Sciatic nerve (tissue), 2 donors: ENCODE data around the gene TMEM87B. TPM values are rescaled to one million over a fixed set of nuclear protein-coding genes. Genes with fewer than 3 reads are reported as not detected.

Experiments used
- ATAC-seq: fragments of 200-7000 bp; cut with Tn5 transposase; one replicate; pipeline ENCODE4 v1.9.1; 2020; ENCODE audit warnings: mild to moderate bottlenecking, moderate library complexity
- DNase-seq: peaks from one replicate; pipeline ENCODE4 v3.0.0-alpha.2; 2020; ENCODE audit warnings: low spot score
- intact Hi-C: fragments of 100-400 bp; cut with DNase I; formaldehyde crosslinking; loops from one replicate; pipeline ENCODE4 v1.14.2; 2022
- total RNA-seq: library from RNA; stranded (reverse); fragmentation: NEBNext Ultra II Directional; extraction: Animal tissue kit (Norgen Biotek cat#: 25700); gene quantifications from one replicate; pipeline ENCODE4 v1.2.1, GENCODE V29; 2021
- donor health status: DM: no; HTN: no; CAD: no.
- donor health status: DM: no; HTN: no; CAD: no.

Gene TMEM87B, protein sequence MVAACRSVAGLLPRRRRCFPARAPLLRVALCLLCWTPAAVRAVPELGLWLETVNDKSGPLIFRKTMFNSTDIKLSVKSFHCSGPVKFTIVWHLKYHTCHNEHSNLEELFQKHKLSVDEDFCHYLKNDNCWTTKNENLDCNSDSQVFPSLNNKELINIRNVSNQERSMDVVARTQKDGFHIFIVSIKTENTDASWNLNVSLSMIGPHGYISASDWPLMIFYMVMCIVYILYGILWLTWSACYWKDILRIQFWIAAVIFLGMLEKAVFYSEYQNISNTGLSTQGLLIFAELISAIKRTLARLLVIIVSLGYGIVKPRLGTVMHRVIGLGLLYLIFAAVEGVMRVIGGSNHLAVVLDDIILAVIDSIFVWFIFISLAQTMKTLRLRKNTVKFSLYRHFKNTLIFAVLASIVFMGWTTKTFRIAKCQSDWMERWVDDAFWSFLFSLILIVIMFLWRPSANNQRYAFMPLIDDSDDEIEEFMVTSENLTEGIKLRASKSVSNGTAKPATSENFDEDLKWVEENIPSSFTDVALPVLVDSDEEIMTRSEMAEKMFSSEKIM
- total RNA-seq: 21.4 TPM

DNA sequence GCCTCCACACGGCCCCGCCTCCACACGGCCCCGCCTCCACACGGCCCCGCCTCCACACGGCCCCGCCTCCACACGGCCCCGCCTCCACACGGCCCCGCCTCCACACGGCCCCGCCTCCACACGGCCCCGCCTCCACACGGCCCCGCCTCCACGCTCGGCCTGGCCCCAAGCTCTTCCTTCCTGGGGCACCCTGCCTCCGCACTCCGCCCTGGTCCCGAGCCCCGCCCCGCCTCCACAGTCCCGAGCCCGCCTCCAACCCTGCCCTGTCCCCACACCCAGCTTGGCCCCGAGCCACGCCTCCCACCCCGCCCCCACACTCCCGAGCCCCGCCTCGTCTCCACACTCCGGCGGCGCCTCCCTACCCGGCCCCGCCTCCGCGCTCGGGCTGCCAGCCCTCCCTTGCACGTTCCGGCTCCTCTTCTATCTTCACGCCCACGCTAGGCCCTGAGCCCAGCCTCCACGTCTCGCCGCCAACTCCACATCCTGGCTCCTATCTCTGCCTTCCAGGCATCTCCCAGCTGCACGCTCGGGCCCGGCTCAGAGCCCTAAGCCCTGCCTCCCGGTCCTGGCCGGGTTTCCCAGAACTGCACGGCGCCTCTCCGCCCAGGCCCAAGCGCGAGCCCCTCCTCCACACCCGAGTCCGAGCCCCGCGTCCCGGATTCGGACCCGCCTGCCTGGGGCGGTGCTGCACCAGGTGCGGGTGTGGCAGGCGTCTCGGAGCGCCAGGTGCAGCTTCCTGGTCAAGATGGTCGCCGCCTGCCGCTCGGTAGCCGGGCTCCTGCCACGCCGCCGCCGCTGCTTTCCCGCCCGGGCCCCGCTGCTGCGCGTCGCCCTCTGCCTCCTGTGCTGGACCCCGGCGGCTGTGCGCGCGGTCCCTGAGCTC, at the start of gene TMEM87B:
Gene TMEM87B, plus strand, starts transcription at position 423 of the 883 bp plus-strand sequence. Its CDS starts 323 bp downstream, at position 746.
- DNase-seq (peak; percentile 99), ATAC-seq (peak; percentile 88)
- intact Hi-C loops: no loop called here

DNA sequence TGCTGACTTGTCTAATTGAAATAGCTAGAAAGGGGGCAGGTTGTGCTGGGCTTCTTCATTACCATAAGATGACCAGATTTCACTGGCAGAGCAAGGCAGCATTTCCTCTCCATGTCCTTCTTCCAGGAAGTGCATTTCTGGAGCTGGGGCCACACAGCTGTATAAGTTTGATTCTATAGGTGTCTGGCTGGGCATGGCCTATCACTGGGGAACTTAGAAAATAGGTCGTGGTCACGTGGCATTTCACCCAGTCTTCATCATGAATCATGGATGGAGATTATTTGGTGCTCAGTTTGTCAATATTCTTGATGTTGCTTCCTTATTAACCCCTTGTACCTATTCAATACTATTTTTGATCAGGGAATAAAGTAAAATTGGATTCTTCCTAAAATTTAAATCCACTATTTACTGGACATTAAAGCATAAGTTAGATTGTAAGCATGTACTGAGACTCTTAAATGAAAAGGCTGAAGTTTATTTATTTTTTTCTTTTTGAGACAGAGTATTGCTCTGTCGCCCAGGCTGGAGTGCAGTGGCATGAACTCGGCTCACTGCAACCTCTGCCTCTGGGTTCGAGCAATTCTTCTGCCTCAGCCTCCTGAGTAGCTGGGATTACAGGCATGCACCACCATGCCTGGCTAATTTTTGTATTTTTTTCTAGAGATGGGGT, 49.5 kb upstream of the TMEM87B start:
- no peak for ATAC-seq
- DNase-seq: no peak
- intact Hi-C loops: no loop called here

DNA sequence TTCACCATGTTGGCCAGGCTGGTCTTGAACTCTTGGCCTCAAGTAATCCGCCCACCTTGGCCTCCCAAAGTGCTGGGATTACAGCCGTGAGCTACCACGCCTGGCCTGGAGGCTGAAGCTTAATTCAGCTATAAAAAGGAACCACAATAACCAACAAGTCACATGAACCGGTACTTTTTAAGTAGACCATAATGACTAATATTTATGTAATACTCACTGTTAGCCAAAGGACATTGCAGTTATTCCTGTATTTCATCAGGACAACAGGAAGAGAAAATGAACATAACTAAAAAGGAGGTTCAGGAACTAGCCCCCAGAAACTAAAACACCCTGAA, 49.0 kb upstream of the TMEM87B start:
- no peak for DNase-seq

DNA sequence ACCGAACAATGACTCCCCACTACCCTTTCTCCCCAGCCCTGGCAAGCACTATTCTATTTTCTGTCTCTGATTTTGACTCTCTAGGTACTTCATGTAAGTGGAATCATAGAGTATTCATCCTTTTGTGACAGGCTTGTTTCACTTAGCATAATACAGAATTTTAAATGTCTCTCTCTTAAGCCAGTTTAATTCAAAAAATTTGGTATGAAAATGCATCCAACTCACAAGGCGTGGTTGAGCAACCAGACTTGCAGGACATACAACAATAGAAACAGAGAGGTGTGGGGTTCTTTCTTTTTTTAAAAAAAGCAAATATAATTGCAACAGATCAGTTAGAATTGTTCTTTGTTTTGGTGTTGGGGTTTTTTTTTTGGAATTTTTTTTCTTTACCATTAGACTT, 47.6 kb upstream of the TMEM87B start:
- DNase-seq: no peak
- intact Hi-C loops: no loop called here
- no peak for ATAC-seq

More for the DNA sequence above, 49.0 kb upstream of the TMEM87B start:
- intact Hi-C loops: no loop called here
- ATAC-seq: no peak

DNA sequence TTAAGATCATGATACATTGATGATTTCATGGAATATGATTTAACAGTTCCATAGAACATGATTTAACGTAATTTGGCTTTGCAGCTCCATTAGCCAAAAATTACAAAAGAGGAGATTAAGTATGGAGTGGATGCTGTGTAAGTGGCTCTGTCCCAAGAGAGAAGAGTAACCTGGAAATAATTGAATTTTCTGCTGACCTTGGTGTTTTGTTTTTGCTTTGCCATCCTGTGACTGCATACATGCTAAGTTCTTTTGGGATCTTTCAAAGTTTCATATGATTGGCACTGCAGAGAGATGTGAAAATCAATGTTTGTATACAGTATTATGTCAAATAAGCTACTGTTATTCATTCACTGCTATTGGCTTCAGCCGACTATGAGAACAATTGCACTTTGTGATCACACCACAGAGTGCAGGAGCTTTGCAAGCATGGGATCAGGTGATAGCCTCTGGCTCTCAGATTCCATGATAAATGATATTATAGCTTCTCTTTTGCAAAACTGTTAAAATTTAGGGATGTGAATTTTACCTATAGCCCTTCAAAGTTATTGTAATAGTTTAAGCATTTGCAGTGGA, 46.1 kb upstream of the TMEM87B start:
- no peak for ATAC-seq
- DNase-seq: no peak
- intact Hi-C loops: no loop called here

DNA sequence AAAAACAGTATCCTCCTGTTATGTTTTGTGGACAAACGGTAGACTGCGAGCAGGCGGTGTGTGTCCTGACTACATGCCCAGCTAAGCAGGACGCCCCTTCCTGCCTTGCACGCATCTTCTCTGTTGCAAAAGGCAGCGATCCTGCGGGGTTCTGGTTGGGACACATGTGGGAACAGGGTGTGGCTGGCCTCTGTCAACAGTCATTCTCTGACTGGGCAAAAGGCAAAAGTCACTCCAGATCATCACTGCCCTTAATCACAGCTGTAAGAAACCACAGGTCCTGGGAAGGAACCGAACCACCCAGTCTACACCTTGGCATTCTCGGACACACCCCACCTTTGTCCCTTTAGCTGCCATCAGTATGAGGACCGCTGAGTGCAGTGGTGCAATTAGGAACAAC, 44.3 kb upstream of the TMEM87B start:
- DNase-seq (no peak), ATAC-seq (no peak)
- intact Hi-C loops: no loop called here

DNA sequence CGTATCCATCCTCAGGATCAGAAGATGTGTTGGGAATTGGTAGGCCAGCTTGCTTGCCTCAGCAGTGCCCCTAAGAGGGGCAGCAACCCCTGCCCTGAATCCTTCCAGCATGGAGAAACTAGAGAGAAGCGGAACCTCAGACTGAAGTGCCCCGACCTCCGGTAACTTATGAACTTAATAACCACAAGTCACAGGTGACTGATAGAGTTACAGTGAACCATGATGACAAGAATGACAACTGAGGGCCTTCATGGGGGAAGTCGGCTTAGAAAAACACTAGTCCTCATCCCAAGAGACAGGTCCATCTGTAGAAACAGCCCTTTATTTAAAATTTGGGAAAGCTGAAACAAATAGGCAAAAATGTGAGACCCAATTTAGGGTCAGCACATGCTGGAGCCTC, 42.5 kb upstream of the TMEM87B start:
- intact Hi-C loops: no loop called here
- ATAC-seq (no peak), DNase-seq (no peak)

DNA sequence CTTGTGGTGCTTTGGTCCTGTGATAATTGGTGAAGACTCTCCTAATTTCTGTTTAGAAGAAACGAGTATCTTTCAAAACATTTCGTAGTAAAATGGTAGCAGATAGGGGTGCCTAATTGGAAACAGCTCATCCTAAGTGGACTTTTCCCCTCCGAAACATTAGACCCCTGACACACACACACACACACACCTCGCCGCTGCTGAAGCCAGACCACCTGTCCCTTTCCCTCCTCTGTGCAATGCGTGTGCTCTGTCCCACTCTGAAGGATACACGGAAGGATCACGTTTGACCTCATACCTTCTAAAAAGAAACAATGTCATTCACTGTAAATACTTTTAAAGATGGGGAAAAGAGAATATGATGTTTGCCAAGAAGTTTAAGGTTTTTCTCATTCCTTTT, 36.2 kb upstream of the TMEM87B start:
- DNase-seq (no peak), ATAC-seq (no peak)
- intact Hi-C loops: no loop called here

DNA sequence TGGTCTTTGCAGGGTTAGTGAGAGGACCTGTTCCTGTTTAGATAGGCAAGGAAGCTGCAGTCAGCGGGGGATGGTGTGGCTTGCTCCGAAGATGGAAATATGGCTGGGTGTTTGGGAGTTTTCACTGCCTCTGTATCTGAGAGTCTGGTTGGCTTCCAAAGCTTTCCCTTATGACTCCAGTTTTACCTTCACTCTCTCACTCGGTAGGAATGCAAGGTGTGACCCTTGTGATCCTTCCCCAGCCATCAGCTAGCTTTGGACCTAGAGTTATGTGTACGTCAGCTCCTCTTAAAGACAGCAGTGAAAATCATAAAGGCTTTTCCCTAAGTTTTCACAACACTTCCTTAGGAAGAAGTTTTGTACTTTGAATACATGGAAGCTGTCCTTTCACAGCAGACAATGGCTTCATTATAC, 35.5 kb upstream of the TMEM87B start:
- intact Hi-C loops: no loop called here
- no peak for DNase-seq
- ATAC-seq: no peak

DNA sequence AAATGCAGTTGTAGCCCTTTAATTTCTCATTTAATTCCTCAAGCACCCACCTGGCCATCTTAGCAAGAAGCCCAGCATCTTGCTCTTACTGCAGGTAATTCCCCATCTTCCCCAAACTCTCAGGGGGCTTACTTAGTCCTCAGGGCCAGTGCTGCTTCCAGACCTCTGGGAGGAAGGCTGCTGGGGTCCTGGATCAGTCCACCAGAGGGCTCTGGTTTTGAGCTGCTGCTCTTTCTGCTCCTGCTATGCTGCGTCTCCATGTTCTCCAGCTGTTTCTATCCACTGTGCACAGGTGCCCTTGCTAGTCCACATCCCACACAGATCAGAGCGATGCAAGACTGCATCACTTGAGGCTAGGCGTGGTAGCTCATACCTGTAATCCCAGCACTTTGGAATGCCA, 34.5 kb upstream of the TMEM87B start:
- DNase-seq: no peak
- intact Hi-C loops: no loop called here
- no peak for ATAC-seq

DNA sequence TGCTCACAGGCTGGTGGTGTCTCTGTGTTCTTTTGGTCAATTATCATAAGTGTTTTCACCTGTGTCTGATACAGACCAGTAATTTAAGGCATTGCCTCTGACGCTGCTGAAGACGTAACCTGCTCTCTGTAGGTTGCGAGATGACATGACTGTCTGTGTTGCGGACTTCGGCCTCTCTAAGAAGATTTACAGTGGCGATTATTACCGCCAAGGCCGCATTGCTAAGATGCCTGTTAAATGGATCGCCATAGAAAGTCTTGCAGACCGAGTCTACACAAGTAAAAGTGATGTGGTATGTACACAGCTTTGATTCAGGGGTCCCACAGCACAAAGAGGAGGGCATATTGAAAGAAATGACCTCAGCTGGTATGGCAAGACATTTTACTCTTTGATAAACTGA, 33.8 kb upstream of the TMEM87B start:
- no peak for DNase-seq
- no peak for ATAC-seq
- intact Hi-C loops: no loop called here

DNA sequence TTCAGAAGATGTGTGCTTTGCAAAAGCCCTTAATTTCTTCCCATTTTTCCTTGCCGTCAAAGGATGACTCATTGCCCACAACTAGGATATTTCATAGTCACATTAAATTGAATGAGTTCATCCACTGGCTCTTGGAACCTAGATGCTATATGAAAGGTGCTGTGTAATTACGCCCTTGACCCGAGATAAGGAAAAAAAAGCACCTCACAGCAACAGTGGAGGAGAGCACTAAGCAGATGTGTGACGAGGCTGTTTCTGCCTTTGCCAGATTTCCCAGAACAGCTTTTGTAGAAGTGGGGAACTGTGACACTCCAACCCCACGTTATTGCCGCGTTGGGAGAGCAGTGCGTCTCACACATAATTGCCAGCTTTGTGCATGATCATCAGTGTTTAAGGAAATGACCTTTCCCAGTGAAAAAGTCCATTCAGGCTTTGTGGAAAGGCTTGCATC, 33.3 kb upstream of the TMEM87B start:
- ATAC-seq (no peak), DNase-seq (no peak)
- intact Hi-C loops: no loop called here

DNA sequence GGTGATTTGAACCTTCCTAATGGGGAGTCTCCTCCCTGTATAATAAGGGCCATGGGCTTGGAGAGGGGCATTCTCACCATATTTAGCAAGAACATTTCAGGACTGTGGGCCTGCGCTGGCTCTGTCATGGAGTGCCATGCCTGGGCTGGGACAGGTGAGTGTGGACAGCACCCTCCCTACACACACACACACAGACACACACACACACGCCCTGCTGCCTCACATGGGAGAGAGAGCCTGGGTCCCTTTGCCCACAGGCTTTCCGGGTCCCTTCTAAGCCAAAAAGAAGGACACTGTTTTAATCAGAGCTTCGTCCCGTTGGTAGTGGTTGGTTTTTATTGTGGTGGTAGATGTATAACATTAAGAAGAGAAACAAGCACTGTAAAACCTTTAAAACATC, 31.4 kb upstream of the TMEM87B start:
- intact Hi-C loops: no loop called here
- no peak for DNase-seq
- ATAC-seq: no peak

DNA sequence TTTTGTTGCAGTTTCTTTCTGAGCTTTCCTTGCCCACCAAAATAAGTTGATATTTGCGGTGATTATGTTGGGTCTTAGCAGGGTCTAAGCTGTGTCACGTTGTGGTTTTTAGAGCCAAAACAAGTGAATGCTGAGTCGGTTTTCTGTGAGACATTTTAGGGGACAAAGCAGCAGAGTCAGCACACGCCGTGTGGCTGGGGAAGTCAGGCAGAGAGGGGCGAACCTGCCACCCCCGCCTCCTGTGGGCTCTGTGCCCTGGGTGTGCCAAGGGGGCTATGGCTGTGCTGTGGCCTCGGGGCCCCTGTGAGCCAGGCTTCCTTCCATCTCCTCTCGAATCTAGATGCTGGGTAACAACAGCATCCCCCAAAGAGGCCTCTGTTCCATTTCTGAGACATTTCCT, 30.8 kb upstream of the TMEM87B start:
- intact Hi-C loops: no loop called here
- DNase-seq (no peak), ATAC-seq (peak; percentile 50)

DNA sequence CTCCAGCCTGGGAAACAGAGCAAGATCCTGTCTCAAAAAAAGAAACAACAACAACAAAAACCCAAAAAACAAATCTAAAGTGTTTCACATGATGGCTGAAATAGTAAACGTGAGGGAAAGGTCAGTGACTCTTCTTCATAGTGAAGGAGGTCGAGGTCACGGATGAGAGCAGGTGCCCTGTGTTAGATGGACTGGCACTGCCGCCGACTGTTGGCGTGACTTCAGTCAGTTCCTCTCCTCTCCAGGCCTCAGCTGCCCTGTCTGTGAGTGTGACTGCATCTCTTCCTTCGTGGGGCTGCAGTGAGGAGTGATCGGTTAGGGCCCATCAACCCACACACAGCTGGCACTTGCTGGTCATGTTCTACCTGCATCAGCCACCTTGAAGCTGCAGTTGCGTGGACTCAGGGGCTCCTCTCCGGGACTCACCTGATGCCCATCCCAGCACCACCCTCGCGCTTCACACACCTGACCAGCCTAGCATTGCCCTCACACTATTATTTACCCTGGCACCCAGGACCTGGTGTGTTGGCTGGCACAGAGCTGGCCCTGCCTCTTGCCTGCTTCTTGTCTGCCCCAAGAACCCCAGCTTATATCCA, 30.1 kb upstream of the TMEM87B start:
- DNase-seq (no peak), ATAC-seq (no peak)
- intact Hi-C loops: no loop called here

DNA sequence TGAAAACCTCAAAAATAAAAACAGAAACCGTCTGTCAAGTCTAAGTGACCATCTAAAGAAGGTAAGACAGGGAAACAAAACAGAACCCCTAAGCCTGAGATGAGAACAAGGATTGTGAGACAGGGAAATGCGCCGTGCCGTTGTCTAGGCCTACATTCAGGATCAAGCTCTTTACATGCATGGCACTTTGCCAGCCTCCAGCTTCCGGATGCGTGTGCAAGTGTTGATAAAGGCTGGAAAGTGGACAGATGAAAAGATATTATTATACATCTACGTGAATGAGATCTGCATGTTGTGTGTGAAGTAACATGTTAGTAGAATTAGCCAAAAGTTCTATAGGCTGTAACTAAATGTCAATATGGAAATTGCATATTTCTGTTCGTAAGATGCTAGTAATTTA, 28.6 kb upstream of the TMEM87B start:
- ATAC-seq (no peak), DNase-seq (no peak)

DNA sequence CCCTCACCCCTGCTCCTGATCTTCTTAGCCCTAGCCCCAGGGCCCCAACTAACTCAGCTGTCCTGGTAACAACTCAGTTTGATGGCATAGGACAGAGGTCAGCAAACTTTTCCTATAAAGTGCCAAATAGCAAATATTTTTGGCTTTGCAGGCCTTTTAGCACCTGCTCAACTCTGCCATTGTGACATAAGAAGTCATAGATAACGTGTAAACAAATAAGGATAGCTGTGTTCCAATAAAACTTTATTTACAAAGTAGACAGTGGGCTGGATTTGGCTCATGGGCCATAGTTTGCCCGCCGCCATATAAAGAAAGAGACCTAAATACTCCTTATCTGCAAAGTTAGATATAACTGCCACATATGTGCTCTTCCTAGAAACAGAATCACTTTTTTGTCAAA, 27.3 kb upstream of the TMEM87B start:
- DNase-seq (no peak), ATAC-seq (no peak)
- intact Hi-C loops: no loop called here

More for the DNA sequence above, 28.6 kb upstream of the TMEM87B start:
- intact Hi-C loops: no loop called here

DNA sequence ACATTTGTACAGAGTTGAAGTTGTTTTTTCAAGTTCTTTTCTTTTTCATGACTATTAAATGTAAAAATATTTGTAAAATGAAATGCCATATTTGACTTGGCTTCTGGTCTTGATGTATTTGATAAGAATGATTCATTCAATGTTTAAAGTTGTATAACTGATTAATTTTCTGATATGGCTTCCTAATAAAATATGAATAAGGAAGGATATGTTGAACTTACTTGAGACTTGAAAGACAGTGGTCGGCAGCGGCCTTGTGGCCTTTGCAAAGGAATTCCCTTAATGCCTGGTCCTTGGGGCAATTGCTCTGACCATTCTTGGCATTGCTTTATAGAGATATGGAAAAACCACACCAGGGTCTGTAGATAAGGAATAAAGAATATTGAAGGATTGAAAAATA, 25.9 kb upstream of the TMEM87B start:
- no peak for ATAC-seq
- DNase-seq: no peak
- intact Hi-C loops: no loop called here
